Measurements from ENCODE around the gene SQSTM1.

SQSTM1 gene

DNA sequence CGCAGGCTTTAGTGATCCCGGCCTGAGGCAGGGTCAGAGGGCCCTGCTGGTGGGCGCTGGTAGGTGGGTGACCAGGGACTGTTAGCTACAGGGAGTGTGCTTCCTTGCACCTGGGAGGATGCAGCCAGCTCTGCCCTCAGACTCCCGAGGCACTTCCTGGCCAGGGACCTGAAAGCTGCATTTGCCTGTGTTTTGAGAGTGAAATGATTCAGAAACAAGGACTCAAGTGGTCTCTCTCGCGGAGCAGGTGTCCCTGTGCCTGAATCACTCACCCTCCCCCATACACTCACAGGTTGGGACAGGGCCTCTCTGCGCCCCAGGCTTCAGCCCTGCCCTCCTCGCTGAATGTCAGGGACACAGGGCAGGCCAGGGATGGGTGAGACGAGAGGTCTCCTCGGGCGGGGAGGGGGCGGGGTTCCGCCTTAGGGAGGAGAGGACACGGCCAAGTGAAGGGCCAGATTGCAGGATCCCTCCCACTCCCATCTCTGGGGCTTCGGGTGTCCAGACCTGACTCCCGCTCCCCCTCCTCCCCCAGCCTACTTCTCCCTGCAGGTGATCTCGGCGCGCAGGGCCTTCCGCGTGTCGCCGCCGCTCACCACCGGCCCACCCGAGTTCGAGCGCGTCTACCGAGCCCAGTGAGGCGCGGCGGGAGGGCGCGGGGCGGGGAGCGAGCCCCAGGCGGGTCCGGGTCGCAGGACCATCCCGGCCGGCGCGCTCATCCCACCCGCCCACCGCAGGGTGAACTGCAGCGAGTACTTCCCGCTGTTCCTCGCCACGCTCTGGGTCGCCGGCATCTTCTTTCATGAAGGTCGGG is 25.4 kb upstream of the SQSTM1 start:
- DNase-seq, result no peak

DNA sequence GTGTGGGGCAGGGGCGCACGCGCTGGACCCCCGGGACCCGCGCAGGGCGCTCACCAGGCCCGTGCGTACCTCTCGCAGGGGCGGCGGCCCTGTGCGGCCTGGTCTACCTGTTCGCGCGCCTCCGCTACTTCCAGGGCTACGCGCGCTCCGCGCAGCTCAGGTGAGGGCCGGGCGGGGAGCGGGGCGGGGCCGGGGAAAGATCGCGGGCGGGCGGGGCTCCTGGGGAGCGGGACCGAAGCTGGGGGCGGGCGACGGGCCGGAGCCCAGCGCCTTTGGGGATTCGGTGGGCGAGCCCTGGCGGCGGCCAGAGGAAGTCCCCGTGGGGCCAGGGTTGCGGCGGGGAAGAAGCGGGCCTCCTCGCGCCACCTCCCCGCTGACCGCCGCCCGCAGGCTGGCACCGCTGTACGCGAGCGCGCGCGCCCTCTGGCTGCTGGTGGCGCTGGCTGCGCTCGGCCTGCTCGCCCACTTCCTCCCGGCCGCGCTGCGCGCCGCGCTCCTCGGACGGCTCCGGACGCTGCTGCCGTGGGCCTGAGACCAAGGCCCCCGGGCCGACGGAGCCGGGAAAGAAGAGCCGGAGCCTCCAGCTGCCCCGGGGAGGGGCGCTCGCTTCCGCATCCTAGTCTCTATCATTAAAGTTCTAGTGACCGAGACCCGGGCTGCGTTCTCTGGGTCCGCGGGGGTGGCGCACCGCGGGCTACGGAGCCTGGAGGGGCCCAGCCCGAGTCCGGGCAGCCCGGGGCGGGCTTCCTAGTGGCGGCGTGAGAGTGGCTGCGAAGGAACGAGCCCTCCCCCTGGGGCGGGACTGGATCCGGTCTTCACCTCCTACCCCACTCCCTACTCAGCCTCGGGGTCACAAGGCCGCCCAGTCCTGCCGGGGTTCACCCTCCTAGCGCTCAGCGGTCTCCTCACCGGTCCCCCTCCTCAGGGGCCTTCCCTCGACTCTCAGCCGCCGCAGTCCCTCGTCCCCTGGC is 24.6 kb upstream of the SQSTM1 start:
- DNase-seq, result peak; percentile 77

GRCh38 chr5:179796877-179797608 is 23.7 kb upstream of the SQSTM1 start:
- no peak for DNase-seq

DNA sequence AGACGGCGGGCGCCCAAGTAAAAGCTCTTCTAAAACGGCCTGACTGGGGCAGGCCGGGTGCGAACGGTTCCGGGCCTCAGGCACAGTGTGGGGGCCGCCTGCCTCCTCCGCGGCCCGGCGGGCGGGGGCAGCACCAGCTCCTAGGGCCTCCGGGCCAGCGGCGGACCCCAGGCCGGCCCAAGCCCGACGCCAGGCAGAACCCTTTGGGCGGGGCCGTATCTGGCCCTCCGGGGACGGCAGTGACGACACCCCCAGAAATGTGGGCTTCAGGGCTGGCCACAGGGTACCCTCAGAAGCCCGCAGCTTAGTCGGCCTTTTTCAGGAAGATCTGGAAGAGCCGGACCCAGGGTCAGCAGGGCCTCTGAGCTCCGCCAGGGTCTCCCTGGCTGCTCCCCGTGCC is 23.0 kb upstream of the SQSTM1 start:
- no peak for DNase-seq

DNA sequence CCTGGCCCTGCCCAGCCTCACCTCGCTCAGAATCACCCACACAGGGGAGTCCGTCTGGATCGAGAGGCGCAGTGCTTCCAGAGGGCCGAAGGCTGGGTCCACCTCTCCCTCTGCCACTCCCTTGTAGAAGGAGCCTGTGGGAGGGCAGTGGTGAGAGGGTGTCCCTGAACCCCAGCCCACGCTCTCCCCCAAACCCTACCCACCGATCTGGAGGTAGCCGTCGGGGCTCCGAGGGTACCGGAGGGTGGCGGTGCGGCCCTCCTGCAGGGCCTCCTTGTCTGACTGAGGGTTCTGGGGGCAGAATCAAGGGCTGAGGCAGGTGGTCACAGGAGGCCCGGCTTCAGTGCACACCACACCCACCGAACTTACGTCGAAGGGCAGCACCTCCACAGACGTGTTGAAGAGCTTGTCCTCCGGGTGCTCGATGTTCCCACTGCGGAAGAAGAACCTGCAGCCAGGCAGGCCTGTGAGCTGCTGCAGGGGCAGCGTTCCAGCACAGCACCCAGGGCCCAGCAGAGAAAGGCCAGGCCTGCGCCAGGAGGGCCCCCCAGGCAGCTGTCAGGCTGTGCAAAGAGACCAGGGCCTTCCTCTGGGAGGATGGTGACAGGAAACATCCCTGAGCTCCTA is 22.4 kb upstream of the SQSTM1 start:
- no peak for DNase-seq

GRCh38 chr5:179798771-179799643 is 21.7 kb upstream of the SQSTM1 start:
- DNase-seq, result no peak

DNA sequence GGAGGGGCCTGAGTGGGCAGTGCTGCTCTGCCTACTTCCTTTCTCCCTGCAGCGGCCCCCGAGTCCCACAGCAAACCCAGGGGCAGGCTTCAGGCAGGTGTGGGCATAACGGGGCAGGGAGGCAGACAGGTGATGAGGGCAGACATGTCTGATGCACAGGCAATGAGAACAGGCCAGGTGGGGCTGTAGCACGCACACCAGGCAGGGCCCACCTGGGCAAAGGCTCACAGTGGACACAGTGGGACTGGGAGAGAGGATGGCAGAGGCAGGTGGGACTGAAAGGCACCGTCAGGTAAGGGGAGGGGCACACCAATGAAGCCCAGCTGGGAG is 21.1 kb upstream of the SQSTM1 start:
- DNase-seq, result no peak

GRCh38 chr5:179800071-179800695 is 20.5 kb upstream of the SQSTM1 start:
- no peak for DNase-seq

DNA sequence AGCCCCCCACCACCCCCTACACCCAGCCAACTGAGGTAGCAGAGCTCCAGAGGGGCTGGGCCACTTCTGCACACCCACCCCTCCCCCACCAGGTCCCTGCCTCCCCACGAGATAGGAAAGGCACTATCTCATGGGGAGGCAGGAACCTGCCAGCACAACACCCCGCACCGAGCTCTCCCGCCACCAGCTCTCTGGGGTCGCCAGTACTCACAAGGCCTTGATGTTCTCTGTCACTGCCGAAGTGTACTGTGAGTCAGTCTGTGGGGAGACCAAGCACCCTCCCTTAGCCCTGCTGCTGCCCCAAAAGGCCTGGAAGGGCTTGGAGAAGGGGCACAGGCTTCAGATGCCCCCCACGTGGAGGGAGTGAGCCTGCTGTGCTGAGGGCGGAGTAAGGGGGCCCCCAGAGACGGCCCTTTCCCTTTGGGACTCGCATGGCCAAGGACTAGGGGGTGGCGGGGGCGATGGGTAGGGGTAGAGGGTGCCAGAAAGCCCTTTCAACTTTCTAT is 20.0 kb upstream of the SQSTM1 start:
- DNase-seq, result no peak

DNA sequence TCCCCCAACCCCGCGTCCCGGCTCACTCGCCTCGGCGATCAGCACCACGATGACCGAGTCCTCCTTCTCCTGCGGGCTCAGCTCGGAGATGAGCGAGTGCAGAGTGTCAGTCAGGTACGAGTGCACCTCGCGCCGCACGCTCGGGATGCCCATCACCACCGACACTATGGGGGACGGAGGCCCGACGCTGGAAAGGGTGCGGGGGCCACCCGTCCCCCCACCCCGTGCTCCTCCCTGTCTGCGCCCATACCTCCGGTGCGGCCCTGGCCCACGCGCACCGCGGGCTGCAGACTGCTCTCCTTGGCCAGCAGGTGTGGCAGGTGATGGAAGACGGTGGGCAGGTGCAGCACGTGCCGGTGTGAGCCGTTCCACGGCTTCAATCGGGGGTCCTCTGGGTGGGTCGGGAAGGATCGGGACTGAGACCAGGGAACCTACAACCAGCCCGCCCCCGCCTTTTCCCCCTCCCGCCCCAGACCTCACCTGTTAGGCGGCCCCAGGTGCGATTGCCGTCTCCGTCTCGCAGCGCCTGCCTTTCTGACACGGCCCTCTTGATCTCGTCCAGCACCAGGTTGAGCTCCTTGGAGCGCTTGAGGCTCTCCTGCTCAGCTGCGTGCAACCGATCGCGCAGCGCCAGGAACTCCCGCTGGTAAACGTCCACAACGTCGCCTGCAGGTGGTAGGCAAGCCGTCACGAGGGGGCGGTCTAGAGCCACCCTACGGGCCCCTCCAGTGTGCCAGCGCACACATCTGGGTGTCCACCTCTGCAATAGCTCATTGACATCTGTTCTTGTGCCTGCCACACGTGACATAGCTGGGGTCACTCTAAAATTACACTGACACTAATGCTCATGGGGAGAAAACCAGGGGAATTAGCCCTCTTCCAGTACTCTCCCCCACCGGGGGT is 19.1 kb upstream of the SQSTM1 start:
- DNase-seq, result peak; percentile 86

DNA sequence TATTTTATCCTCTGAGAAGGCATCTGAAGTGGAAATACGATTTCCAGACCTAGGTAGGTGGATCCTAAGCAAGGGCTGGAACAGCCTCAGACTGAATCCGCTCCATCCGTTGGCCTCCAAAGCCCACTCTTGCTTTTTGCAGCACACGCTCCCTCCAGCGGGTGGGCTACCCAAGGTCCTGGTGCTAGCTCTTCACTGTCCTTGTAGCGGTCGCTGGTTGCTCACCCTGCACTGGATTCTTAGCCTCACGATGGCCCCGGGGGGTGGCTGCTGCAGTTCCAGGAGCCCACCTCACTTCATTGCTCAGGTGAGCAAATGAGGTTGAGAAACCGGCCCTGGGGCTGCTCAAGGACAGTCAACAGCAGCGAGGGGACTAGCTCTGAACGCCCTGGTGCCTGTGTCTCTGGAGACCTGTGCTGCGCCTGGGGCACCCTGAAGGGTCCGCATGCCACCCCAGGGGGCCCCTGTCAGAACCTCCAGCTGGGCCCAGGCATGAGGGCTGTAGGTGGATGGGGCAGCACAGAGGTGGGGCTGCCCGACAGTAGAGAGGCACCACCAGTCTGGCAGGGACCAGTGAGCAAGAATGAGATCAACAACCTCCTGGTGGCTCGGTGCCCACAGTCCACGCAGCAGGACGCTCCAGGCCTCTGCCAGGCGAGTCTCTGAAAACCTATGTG is 18.4 kb upstream of the SQSTM1 start:
- DNase-seq, result no peak

GRCh38 chr5:179802950-179803562 is 17.6 kb upstream of the SQSTM1 start:
- no peak for DNase-seq

DNA sequence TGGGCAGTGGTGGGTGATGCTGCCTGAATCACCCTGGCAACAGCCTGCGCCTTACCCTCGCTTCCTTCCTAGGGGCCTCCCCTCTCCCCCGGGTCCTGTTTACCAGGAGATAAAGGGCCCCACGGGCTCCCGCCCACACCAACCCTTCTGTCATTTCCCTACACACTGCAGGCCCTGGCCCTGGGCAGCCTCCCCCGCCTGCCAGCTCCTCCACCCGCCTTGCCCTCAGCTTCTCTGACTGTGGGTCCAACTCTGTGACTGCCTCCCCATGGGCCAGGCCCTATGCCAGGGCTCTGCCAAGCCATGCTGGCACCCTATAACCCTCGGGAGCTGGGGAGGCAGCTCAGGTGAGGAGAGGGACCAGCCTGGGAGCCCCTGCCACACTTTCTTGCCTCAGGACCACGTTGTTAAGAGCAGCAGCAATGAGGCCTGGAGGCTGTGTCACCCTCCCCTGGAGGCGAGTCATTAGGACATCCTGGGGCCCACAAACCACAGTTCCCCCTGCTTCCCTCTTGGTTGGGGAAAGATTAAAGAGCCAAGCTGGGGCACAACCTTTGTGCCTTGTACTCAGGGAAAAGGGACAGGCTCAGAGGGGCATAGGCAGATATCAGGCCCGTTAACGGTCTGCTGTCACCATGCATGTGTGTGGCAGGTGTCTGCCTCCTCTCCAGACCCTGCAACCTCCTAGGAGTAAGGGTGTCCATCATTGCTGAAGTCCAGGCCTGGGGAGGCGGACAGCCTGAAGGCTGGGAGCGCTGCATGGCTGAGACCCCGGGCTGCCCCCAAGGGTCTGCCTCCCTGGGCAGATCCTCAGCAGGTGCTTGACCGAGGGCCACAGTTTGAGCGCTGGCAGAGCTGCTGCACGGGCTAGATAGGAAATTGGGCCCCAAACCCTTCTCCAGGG is 16.8 kb upstream of the SQSTM1 start:
- peak; percentile 33 for DNase-seq

DNA sequence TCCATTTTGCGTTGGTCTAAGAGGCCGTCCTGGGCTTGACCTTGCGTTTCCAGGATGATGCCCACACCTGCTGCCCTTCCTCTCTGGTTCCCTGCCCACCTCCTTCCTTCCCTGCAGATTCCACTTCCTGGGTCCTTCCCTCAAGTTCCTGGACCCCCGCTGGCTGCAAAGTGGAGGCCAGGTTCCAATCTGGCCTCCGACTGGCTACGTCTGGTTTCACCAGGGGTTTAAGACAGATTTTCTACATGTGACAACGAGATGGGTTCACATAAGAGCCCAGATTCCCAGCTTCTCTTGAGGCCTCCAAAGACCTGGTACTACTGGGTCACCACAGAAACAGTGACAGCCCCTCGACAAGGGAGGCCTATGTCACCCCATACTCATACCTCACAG is 16.2 kb upstream of the SQSTM1 start:
- DNase-seq, result no peak

GRCh38 chr5:179805070-179805528 is 15.6 kb upstream of the SQSTM1 start:
- DNase-seq, result no peak

DNA sequence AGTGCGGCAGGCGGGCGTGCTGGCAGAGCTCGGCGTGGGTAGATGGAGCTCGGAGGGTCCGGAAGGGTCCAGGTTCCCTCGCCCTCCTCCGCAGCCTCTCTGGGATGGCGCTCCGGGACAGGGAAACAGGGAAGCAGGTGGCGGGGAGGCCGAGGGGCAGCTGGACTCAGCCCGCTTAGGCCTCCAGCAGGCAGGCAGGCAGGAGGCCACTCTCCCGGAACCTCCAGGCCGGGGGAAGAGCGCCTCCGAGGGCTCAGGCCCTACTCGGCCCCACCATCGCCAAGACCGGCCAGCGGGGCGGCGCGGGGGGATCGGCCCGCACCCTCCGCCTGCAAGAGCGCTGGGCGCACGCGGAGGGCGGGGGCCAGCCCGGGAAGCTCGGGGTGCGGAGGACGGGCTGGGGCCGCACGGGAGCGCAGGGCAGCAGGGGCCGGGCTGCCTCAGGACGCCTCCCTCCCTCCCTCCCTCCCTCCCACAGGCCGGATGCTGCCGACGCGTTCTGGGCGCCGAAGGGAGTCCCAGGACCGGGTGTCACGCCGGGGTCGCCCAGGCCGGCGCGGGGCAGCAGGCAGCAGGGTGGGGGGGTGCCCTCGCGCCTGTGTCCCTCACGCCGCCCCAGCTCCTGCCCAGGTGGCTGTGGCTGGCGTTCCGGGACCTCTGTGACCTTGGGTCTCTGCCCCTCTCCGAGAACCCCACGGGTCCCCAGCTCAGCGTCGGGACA is 15.0 kb upstream of the SQSTM1 start:
- peak; percentile 50 for DNase-seq
